Measurements from ENCODE around the gene KRT85.

The KRT85 gene

DNA sequence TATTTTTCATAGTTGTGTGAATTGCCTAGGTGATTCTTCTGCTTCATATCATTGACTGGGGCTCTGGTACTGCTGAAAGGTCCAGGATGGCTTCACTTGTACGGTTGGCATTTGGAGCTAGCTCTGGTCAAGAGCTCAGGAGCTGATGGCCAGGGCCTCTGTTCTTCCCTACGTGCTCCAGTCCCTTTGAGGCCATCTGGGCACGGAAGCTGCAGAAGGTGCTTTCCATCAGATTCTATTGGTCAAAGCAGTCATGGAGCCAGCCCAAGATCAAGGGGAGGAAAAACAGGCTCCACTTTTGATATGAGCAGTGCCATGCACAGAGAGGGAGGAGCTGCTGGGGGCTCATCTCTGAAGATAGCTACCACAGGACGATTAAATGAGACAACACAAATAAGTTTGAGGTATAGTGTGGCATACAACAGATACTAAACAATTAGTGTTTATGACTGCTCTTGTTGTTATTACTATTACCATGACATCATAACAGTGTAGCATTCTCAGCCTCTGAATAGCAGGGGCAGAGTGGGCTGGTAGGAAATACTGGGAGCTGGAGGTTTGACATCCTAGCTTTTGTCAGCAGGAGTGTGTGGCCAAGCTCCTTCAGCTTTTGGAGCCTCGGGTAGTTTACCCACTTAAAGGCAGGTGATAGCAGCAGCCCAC lies 56.5 kb downstream of the KRT85 start:
- H3K27me3 ChIP-seq (ENCODE audit: control insufficient read depth, insufficient read depth, low read length, poor library complexity, severe bottlenecking), result peaks cover 50% of the 10 kb centered on the region
- 87 to 92% methylated on average over 5 of the region's 5 CpGs for WGBS, 2 experiments

More for the DNA sequence above, 56.5 kb downstream of the KRT85 start:
- H3K4me3 ChIP-seq (ENCODE audit: insufficient read depth, low read depth, low read length), result no peak overlapping the region
- peaks cover 11% of the 10 kb centered on the region for H3K4me1 ChIP-seq (ENCODE audit: control insufficient read depth, insufficient read depth, low read length)
- H3K27ac ChIP-seq (ENCODE audit: insufficient read depth, low read depth, low read length, poor library complexity, severe bottlenecking), result no peak overlapping the region
- no peaks in the 10 kb centered on the region for H3K9me3 ChIP-seq (ENCODE audit: control insufficient read depth, low read length)
- no peaks in the 10 kb centered on the region for H3K36me3 ChIP-seq (ENCODE audit: control insufficient read depth, insufficient read depth, low read length)
